Renal pelvis (tissue), 4 donors: ENCODE measurements around the gene GAMT. TPM values are rescaled to one million over a fixed set of nuclear protein-coding genes. Genes with fewer than 3 reads are reported as not detected.
A peak's percentile ranks its signal among the peaks of the same experiment; 100 is the strongest.

ENCODE experiments used
- DNase-seq: peaks from one replicate; pipeline ENCODE4 v3.0.0-alpha.2; 2013
- polyA plus RNA-seq, 3 donors: library from polyadenylated mRNA; unstranded; fragments of 120-200 nt; gene quantifications; one replicate each; pipeline ENCODE4 v1.2.1, GENCODE V29; 2013; ENCODE audit not compliant: insufficient read length in 3 of 3

The GAMT gene
- polyA plus RNA-seq, 3 donors: 31.5 to 42.9 (median 42.9) TPM

DNA sequence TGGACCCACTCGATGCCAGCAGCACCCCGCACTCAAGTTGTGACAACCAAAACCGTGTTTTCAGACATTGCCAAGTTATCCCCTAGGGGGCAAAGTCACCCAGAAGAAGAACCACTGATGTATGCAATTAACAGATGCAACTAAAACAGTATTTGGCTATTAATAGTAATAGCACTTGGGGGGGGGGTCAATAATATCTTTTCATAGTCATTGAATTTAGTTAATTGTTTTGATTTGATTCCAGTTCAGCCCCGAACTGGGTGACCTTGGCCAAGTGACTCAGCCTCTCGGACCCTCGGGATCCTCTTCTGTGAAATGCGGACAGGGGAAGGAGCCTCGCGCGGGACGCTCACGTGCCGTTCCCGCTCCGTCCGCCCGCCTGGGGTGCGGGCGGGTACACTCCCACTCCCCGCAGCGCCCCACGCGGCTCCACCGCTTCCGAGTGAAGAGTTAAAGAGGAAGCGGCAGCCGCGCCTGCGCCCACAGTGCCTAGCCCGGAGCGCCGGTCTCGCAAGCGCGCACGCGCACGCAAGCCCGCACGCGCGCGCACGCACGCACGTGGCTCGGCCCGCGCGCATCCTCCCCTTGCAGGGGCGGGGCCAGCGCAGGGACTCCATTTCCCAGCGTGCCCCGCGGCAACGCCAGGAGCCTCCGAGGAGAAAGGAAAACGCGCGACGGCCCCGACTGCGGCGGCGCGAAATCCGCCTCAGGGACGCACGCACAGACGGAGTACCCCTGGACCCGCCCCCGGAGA, 5.6 kb upstream of the GAMT start:
- peak; percentile 98 for DNase-seq

DNA sequence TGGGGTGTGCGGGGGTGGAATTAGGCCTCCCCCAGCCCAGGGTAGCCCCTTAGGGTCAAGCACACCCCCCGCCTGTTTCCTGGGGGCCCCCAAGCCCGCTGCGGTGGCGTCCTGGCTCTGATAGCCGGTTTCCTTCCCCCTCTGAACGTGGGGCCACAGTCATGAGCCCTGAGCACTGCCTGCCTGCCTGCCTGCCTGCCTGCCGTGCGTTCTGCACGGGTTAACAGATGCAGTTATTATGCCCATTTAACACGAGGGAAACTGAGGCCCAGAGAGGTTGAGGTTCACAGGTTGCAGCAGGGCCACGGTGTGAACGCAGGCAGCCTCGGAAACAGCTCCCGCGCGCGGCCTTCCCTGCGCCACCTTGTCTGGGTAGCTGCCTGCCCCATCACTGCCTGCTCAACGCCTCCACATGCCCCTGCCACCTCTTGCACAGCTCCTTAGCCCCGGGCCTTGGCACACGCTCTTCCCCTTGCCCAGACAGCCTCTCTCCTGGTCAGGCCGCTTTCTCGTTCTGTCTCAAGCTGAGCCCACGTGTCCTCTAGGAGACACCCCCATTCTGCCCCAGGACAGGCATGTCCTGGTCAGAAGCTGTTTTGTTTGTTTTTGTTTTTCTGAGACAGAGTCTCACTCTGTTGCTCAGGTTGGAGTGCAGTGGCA, 1.2 kb upstream of the GAMT start:
- no peak for DNase-seq

DNA sequence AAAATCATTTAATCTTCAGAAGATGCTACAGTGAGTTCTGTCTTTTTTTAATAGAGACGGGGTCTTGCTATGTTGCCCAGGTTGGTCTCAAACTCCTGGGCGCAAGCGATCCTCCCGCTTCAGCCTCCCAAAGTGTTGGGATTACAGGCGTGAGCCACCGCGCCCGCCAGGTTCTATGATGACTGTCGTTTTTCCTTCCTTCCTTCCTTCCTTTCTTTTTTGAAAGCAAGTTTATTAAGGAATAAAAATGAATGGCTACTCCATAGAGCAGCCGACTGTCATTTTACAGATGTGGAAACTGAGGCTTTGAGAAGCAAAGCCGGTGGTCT, 511 bp upstream of the GAMT start:
- DNase-seq: no peak

DNA sequence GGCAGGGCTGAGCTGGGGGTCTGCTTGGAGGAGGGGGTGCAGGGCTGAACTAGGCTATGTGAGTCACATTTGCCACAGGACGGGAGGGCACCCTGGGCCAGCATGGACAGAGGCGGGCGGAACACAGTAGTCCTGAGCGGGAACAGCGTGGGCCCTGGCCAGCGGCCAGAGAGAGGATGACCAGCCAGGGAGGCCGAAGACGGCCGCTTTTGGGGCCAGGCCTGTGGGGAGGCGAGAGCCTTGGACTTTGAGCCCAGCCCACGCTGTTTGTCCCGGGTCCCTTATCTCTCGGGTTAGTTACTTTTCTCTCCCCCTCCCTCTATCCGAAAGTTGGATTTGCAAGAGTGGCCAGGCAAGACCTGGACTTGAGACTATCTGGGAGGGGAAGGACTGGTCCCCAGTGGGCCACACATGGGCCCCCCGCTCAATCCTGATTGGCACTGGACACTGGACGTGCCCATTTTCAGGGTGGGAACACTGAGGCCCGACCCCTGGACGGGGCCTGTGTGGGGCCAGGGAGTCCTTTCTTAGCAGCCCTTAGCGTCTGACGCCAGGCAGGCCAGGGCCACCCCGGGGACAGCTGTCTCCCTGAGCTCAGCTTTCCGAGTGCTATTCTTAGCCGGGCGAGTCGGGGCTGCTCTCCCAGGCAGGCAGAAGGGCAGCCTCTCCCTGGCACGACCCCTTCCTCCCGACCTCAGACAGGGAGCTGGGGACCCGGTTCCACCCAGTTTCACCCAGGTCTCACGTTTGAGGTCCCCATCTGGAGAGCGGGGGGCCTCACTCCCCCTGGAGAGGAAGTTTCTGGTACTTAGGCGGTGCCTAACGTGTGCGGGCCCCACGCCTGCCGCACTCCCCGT, 833 bp downstream of the GAMT start:
- DNase-seq: no peak

DNA sequence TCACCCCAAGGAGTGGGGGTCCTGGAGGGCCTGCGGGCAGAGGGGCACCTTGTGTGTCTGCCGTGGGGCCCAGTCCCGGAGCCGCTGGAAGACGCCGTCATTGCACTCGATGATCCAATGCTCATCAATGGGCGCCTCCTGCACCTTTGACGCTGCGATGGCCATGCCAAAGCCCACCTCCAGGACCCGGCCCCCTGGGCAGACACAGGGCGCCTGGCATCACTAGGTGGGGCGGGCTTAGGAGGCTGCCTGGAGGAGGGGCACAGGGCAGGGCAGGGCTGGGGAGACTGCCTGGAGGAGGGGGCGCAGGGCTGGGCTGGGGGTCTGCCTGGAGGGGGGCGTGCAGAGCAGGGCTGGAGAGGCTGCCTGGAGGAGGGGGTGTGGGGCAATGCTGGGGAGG, 1.6 kb downstream of the GAMT start:
- no peak for DNase-seq

DNA sequence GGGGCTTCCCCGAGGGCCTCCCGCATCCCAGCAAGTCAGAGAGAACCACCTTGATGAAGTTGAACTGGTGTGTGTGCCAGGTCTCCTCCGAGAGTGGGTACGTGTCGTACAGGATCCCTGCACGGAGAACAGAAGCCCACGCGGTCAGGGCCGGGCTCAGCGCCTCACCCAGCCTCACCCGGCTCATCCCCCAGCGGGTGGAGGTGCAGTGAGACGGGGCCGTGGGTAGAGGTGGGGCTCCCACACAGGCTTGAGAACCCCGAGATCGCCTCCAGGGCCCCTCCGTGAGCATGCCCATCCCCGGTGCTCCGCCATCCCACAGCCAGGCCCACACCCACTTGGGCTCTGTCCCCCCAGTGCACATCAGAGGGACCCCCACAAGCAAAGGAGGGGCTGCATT, 2.3 kb downstream of the GAMT start:
- no peak for DNase-seq

DNA sequence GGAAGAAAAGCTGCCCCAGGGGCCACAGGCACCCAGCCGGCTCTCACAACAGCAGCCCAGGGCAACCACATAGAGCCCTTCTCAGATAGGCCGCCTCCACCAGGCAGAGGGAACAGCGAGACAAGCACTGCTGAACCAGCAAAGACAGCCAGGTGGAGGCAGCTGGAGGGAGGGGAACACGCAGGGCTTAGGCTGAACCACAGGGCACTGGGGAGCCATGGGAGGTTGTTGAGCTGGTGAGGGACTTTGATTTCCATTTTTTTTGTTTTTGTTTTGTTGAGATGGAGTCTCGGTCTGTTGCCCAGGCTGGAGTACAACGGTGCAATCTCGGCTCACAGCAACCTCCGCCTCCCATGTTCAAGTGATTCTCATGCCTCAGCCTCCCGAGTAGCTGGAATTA, 3.5 kb downstream of the GAMT start:
- DNase-seq: no peak

DNA sequence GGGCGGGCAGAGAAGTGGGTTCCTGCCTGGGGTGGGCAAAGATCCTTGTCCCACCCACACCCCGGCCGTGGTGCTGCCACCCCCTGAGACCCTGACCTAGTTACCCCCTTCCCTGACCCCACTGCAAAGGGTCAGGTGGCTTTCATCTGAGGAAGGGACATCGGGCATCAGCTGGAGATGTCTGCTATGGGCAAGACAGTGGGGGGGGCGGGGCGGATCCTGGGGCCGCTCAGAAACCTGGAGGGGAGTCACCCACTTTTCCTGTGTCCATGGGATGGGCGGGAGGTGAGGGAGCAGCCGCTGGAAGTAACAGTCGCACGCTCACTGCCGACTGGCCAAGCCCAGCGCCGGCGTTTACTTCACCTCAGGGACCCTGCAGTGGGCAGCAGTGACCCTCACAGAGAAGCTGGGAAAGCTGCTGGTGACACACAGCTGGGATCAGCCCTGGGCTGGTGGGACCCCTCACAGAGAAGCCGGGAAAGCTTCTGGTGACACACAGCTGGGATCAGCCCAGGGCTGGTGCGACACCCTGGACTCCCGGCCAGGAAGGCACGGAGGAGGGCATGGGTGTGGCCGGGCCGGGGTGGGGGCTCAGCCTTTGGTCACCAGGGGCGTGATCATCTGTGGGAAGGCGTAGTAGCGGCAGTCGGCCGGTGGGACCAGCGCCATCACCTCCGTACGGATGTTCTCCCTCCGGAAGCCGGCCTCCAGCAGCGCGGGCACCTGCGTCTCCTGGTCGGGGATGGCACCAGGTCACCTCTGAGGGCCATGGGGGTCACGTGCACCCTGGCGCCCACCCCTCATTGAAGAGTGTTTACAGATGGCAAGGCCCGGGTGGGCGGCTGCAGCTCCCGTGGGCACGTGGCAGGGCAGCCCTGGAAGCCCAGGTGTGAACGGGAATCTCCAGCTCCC, 4.3 kb downstream of the GAMT start:
- DNase-seq: no peak

DNA sequence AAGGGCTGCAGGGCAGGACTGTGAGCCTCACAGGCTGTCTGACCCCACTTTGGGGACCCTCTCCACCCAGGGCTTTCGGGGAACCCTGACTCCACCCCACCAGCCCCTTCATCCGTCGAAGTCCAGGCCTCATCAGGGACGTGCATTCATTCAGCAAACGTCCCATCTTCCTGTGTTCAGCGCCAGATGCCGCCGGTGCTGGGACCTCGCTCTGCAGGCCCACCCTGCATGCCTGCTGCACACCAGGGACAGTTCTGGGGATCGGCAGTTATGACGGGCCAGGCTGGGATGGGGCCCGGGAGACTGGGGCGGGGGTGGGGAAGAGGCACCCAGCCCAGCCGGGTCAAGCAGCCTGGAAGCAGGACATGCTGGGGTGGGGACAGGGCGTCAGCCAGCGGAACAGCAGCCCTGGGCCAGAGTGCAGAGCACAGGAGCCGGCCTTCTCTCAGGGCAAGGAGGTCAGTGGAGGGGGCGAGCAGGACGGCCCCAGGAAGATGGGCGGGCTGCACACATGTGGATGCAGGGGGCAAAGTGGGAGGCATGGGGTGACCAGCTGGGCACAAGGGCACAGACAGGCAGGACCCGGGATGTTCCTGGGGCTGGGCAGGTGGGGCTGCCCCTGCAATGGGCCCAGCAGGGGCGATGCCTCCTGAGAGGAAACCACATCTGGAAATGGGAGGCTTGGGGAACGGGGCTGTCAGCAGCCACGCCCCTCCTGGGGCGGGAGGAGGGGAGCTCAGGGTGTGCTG, 5.1 kb downstream of the GAMT start:
- no peak for DNase-seq

DNA sequence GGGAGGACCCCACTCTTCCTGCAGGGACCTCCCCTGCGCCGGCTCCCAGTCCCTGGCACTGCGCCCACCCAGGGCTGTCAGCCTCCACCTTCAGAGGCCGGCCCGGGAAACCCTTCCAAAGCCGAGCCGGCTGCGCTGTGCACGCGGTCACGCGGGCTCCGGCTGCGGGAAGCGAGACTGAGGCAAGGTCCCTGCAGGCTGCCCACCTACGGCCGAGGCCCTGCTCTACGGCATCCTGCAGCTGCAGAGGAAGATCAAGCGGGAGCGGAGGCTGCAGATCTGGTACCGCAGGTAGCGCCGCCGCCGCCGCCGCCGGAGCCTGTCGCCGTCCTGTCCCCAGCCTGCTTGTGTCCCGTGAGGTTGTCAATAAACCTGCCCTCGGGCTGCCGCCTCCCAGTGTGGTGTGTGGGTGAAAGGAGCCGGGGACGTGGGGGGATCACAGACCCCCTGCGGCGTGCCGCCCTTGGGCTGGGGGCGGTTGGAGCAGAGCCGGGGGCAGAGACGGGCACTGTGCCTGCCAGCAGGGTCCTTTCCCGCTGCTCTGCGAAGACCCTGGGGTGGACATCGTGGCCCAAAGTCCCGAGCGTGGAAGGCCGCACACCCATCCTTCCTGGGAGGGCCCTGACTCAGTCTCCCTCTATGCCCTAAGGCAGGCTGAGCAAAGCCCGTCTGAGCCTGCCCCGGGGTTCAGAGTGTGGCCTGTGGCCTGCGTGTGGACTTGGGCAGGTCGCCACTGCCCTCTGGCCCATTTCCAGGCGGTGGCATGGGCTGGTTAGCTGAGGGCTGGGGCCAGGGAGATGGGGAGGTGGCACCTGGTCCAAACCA, 5.9 kb downstream of the GAMT start:
- DNase-seq: no peak

DNA sequence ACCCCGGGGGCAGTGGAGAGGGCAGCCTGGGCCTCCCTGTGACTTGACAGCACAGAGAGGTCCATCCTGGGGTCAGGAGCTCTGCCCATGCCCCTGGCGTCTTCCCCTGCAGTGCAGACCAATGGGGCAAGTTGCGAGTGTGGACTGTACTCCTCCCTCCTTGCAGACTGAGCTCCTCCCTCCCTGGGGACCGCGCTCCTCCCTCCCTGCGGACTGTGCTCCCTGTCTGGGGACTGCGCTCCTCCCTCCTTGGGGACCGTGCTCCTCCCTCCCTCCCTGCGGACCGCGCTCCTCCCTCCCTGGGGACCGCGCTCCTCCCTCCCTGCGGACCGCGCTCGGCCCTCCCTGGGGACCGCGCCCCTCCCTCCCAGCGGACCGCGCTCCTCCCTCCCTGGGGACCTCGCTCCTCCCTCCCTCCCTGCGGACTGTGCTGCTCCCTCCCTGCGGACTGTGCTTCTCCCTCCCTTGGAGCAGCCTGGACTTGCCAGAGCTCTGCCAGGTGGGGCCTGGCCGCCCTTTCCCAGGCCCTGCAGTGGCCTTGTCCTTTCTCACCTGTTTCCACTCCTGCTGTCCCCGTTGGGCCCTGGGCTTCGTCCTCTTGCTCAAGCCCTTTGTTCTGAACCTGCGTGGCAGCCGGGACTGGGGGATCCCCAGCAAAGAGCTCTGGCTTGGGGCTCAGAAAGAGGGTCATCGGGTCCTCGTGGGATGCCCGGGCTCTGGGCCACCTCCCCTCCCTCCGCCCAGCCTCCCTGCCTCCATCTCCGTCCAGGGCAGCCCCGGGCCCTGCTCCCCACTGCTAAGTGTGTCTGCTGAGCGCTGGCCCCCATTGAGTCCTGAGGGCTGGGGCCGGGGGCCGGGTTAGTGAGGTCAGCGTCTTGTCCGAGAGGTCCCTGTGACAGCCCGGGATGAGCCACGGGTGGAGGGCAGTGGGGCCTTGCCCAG, 6.8 kb downstream of the GAMT start:
- no peak for DNase-seq

DNA sequence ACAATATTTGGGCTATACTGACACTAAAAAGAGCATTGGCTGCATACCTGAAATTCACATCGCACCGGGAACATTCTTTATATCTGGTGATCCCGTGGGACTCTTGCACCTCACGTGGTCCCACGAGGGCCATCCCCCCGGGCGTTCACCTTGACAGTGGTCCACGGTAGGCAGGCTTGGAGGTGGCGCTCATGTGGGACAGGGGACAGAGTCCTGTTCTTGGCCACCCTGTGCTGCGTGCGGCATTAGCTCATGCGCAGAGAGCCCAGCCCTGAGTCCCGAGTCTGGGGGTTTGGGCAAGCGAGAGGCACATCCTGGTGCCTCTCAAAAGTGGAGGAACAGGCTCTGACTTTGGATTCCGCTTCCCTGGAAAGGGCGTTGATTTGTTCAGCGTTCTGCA, 7.5 kb downstream of the GAMT start:
- no peak for DNase-seq

DNA sequence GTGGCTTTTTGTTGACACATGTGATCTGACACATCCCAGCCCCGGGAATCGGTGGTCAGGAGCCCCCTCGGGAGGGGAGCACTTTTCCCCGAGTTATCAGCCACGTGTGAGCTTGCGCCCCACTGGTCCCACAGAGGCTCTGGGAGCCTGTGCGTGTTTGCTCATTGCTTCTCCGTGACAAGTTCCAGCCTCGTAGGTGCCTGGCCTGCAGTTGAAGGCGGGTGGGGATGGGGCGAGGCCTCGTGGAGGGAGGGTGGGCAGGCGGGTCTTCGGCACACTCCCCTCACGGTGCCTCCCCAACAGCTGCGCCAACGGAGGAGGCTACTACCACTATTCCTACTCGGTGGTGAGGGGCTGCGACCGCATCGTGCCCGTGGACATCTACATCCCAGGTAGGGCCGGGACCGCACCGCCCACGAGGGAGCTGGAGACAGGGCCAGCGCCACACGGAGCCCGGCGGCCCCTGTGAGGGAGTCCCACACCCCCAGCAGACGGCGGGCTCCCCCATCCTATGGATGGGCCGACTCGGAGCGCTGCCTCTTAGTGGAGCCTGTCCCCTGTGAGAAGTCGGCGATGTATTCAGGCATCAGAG, 8.3 kb downstream of the GAMT start:
- no peak for DNase-seq

DNA sequence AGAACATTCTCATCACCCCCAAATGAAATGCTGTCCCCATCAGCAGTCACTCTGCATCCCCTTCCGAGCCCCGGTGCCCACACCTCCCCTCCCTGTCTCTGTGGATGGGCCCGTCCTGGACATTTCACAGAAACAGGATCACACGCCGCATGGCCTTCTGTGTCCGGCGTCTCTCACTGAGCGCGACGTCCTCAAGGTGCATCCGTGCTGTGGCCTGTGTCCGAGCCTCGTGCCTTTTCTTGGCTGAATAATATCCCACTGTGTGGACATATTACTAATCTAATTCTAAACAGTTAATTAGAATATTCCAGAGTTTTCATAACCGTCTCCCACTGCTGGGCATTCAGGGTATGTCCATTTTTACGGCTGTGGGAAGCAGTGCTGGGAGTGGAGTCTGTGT, 8.9 kb downstream of the GAMT start:
- no peak for DNase-seq

DNA sequence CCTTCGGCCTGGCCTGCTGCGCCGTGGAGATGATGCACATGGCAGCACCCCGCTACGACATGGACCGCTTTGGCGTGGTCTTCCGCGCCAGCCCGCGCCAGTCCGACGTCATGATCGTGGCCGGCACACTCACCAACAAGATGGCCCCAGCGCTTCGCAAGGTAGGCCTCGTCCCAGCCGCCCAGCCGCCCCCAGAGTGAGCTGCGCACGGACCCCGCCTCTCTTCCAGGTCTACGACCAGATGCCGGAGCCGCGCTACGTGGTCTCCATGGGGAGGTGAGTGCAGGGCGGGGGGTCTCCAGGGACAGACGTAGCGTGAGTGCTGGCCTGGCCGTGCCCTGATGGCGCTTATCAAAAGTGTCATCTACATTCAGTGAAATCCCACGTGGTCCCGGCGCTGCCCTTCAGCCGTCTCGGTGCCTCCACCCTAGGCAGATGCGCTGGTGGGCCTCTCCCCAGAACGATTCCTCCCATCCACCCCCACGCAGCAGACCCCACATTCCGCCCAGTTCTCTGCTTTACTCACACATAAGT, 10.4 kb downstream of the GAMT start:
- DNase-seq: no peak

DNA sequence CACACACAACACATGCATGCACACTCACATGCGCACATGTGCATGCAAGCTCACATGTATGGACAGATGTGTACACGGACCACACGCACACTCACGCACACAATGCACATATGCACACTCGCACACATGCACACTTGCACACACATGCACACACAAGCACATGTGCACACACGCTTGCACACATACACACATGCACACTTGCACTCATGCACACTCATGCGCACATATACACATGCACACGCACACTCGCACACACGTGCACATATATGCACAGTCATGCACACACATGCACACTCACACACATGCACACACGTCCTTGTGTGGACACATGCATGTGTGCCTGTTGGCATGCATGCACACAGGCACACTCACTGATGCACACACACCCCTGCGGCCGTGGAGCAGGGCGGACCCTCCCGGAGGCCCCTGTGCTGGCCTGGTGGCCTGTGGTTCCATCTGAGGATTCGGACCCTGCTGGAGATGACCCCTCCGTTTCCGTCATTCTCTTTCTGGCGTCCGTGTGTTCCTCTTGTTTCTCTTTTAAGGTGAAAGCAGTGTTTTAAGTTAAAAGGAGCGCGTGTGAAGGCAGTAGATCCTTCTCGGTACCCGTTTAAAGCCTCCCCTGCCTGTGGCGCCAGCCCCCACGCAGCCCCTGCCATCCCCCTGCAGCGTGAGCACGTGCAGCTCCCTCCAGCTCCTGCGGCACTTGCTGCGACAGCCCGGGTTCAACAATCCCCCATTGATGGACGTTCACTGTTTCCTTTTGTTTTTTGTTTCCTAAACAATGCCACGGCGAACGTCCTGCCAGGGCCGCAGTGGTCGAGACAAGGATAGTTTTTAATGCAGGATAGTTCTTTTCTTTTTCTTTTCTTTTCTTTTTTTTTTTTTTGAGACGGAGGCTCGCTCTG, 12.1 kb downstream of the GAMT start:
- no peak for DNase-seq

DNA sequence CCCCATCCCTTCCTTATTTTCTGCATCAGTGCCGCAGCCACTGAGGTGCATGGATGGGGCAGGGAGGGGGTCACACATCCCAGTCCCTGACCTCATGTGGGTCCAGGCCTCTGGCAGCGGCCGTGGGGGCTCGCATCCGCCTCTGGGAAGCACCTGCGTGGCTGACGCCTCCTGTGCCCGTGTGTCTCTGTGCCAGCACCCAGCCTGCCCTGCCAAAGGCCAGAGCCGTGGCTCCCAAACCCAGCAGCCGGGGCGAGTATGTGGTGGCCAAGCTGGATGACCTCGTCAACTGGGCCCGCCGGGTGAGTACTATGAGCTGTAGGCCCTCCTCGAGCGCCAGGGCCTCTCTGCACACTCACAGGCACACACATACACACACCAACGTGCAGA, 12.7 kb downstream of the GAMT start:
- no peak for DNase-seq
